Measurements from ENCODE around the gene MAMDC2. TPM values are rescaled to one million over a fixed set of nuclear protein-coding genes. Genes with fewer than 3 reads are reported as not detected.
A peak's percentile ranks its signal among the peaks of the same experiment; 100 is the strongest.

Gene MAMDC2
- total RNA-seq, 1 donor from 2014 or later: 211 TPM

GRCh38 chr9:70058569-70059116, 15.0 kb downstream of the MAMDC2 start:
- TF ChIP-seq CTCF (IDR thresholded peaks at IDR 0.05; ENCODE audit: insufficient read depth, low read depth, low read length): no peak
- TF ChIP-seq EZH2 (IDR thresholded peaks at IDR 0.05; ENCODE audit: insufficient read depth, low read length): no peak
- Histone ChIP-seq H3K79me2 (ENCODE audit: insufficient read depth, low read length) (peaks cover 2% of the 10 kb centered on the region), H4K20me1 (ENCODE audit: insufficient read depth, low read length) (no peaks in the 10 kb centered on the region), H2AFZ (ENCODE audit: low read depth, low read length) (no peak overlapping the region), H3K9me3 (ENCODE audit: insufficient read depth, low read depth, low read length) (no peaks in the 10 kb centered on the region), H3K27me3 (ENCODE audit: insufficient read depth, low read length) (no peaks in the 10 kb centered on the region), H3K9ac (ENCODE audit: low read length) (no peak overlapping the region), H3K36me3 (ENCODE audit: insufficient read depth, low read length) (no peaks in the 10 kb centered on the region), H3K4me3 (ENCODE audit: insufficient read depth, low read depth, low read length) (no peak overlapping the region), H3K4me2 (ENCODE audit: low read length) (no peak overlapping the region), H3K4me1 (ENCODE audit: insufficient read depth, low read length) (peaks cover 10% of the 10 kb centered on the region), H3K27ac (ENCODE audit: low read depth, low read length) (no peak overlapping the region)
- no peaks in the 10 kb centered on the region for H3K27me3 Mint-ChIP-seq (ENCODE audit: low read depth, unreplicated experiment)
- H3K36me3 Mint-ChIP-seq (ENCODE audit: low read depth, unreplicated experiment): peaks cover 26% of the 10 kb centered on the region
- no peaks in the 10 kb centered on the region for H3K9me3 Mint-ChIP-seq (ENCODE audit: unreplicated experiment)
- H3K4me3 Mint-ChIP-seq (ENCODE audit: unreplicated experiment): no peak overlapping the region
- H3K4me1 Mint-ChIP-seq (ENCODE audit: low read depth, unreplicated experiment): peaks cover 34% of the 10 kb centered on the region
- peak overlapping the region; percentile 37 for H3K27ac Mint-ChIP-seq (ENCODE audit: unreplicated experiment)
- DNase-seq (ENCODE audit: low read depth) (no peak), FAIRE-seq (no peak)

- no peaks in the 10 kb centered on the region for H3K9me3 ChIP-seq (ENCODE audit: insufficient read depth, low read depth, low read length)
- H2AFZ ChIP-seq (ENCODE audit: low read depth, low read length): no peak overlapping the region
- Mint-ChIP-seq H3K36me3 (ENCODE audit: low read depth, unreplicated experiment) (peaks cover 27% of the 10 kb centered on the region), H3K4me1 (ENCODE audit: low read depth, unreplicated experiment) (peaks cover 23% of the 10 kb centered on the region), H3K4me3 (ENCODE audit: unreplicated experiment) (no peak overlapping the region), H3K27me3 (ENCODE audit: low read depth, unreplicated experiment) (no peaks in the 10 kb centered on the region), H3K9me3 (ENCODE audit: unreplicated experiment) (no peaks in the 10 kb centered on the region), H3K27ac (ENCODE audit: unreplicated experiment) (no peak overlapping the region)
- H3K27me3 ChIP-seq (ENCODE audit: insufficient read depth, low read length): no peaks in the 10 kb centered on the region
- DNase-seq (ENCODE audit: low read depth): no peak
- TF ChIP-seq CTCF (IDR thresholded peaks at IDR 0.05; ENCODE audit: insufficient read depth, low read depth, low read length) (no peak), EZH2 (IDR thresholded peaks at IDR 0.05; ENCODE audit: insufficient read depth, low read length) (no peak)
- no peaks in the 10 kb centered on the region for H4K20me1 ChIP-seq (ENCODE audit: insufficient read depth, low read length)
- H3K4me2 ChIP-seq (ENCODE audit: low read length): no peak overlapping the region
- peaks cover under 1% of the 10 kb centered on the region for H3K79me2 ChIP-seq (ENCODE audit: insufficient read depth, low read length)
- H3K36me3 ChIP-seq (ENCODE audit: insufficient read depth, low read length): no peaks in the 10 kb centered on the region
- no peak overlapping the region for H3K27ac ChIP-seq (ENCODE audit: low read depth, low read length)
- no peak overlapping the region for H3K9ac ChIP-seq (ENCODE audit: low read length)
- FAIRE-seq: no peak
- no peak overlapping the region for H3K4me3 ChIP-seq (ENCODE audit: insufficient read depth, low read depth, low read length)
- no peaks in the 10 kb centered on the region for H3K4me1 ChIP-seq (ENCODE audit: insufficient read depth, low read length)
Observed at GRCh38 chr9:70060148-70060882, 16.7 kb downstream of the MAMDC2 start.

Measured in astrocyte (in vitro differentiated cells and primary cell).